Naive B cell (primary cell): Measurements from ENCODE around the gene JAG2. TPM values are rescaled to one million over a fixed set of nuclear protein-coding genes. Genes with fewer than 3 reads are reported as not detected.

Experiments
- ATAC-seq, 2 donors: fragments of 150-1000 bp; cut with Tn5 transposase; 2 replicates each; pipeline ENCODE4 v1.10.0; 2021; ENCODE audit warnings: low read depth in 2 of 2, mild to moderate bottlenecking in 2 of 2, moderate library complexity in 2 of 2
- DNase-seq: peaks from one replicate; pipeline ENCODE4 v3.0.0; 2022
- H3K27ac Mint-ChIP-seq, 6 donors: one replicate each; pipeline ENCODE4 v1.8.0; 2020 to 2022; ENCODE audit warnings: mild to moderate bottlenecking in 6 of 6, mixed read lengths in 6 of 6, moderate library complexity in 5 of 6, inconsistent platforms in 2 of 6
- H3K27me3 Mint-ChIP-seq, 3 donors: one replicate each; pipeline ENCODE4 v1.8.0; 2021 to 2022; ENCODE audit warnings: mixed read lengths in 3 of 3, mild to moderate bottlenecking in 1 of 3
- H3K36me3 Mint-ChIP-seq, 2 donors: one replicate each; pipeline ENCODE4 v1.8.0; 2020 to 2022; ENCODE audit warnings: mixed read lengths in 2 of 2, inconsistent platforms in 1 of 2, mild to moderate bottlenecking in 1 of 2
- H3K4me1 Mint-ChIP-seq, 3 donors: one replicate each; pipeline ENCODE4 v1.8.0; 2020 to 2022; ENCODE audit warnings: mixed read lengths in 3 of 3, inconsistent platforms in 1 of 3, mild to moderate bottlenecking in 1 of 3, moderate library complexity in 1 of 3
- H3K4me3 Mint-ChIP-seq, 8 donors: one replicate each; pipeline ENCODE4 v1.8.0; 2020 to 2022; ENCODE audit warnings: mild to moderate bottlenecking in 8 of 8, mixed read lengths in 8 of 8, moderate library complexity in 8 of 8, inconsistent platforms in 2 of 8
- H3K9me3 Mint-ChIP-seq, 7 donors: one replicate each; pipeline ENCODE4 v1.8.0; 2020 to 2022; ENCODE audit warnings: mixed read lengths in 7 of 7, mild to moderate bottlenecking in 5 of 7, inconsistent platforms in 2 of 7, moderate library complexity in 1 of 7
- polyA plus RNA-seq, 6 donors: library from polyadenylated mRNA; unstranded; fragments of 300-500 nt; fragmentation: Illumina TruSeq; gene quantifications; one replicate each; pipeline ENCODE4 v1.2.3, GENCODE V29; 2021; ENCODE audit warnings: low read depth in 6 of 6

Gene JAG2
- polyA plus RNA-seq, 6 donors from 2014 or later: not detected

DNA sequence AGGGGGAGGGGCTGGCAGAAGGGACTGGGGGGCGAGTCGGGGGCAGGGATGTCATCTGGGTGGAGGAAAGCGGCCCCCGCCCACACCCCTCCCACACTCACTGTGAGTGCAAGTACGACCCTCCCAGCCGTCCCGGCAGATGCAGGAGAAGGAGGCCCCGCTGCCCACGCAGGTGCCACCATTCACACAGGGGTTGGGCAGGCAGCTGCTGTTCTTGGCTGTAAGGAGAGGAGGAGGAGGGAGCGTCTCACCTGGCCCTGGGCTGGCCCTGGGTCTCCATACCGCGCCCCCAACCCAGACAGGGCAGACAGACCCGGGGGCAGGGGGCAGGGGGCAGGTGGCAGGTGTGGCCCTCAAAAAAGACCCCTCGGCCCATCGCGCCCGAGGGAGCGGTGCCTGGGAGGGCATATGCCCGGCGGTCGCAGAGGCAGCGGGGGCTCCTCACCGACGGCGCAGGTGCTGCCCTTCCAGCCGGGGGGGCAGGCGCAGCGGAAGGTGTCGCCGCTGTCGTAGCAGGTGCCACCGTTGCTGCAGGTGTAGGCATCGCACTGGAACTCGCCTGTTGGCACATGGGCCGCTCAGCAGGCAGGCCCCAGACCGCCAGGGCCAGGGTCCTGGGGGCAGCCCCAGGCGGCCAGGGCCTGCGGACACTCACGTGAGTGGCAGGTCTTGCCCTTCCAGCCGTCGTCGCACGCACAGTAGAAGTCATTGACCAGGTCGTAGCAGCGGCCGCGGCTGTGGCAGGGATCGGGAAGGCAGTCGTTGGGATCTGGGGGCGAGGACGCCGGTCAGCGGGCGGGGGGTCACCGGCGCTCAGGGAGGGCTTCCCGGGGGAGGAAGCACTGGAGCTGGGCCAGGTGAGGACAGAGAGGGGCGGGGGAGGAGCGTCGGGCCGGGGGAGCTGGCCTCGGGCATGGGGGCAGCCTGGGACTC lies 20.6 kb downstream of the JAG2 start:
- no peak overlapping the region for H3K4me3 Mint-ChIP-seq
- no peaks in the 10 kb centered on the region for H3K4me1 Mint-ChIP-seq
- H3K27me3 Mint-ChIP-seq: no peaks in the 10 kb centered on the region
- DNase-seq (no peak), ATAC-seq (no peak)
- no peak overlapping the region for H3K27ac Mint-ChIP-seq
- no peaks in the 10 kb centered on the region for H3K9me3 Mint-ChIP-seq
- no peaks in the 10 kb centered on the region for H3K36me3 Mint-ChIP-seq

- Mint-ChIP-seq H3K27ac (no peak overlapping the region), H3K27me3 (no peaks in the 10 kb centered on the region)
- no peak for DNase-seq
Measured at GRCh38 chr14:105146976-105147635, 21.5 kb downstream of the JAG2 start.

DNA sequence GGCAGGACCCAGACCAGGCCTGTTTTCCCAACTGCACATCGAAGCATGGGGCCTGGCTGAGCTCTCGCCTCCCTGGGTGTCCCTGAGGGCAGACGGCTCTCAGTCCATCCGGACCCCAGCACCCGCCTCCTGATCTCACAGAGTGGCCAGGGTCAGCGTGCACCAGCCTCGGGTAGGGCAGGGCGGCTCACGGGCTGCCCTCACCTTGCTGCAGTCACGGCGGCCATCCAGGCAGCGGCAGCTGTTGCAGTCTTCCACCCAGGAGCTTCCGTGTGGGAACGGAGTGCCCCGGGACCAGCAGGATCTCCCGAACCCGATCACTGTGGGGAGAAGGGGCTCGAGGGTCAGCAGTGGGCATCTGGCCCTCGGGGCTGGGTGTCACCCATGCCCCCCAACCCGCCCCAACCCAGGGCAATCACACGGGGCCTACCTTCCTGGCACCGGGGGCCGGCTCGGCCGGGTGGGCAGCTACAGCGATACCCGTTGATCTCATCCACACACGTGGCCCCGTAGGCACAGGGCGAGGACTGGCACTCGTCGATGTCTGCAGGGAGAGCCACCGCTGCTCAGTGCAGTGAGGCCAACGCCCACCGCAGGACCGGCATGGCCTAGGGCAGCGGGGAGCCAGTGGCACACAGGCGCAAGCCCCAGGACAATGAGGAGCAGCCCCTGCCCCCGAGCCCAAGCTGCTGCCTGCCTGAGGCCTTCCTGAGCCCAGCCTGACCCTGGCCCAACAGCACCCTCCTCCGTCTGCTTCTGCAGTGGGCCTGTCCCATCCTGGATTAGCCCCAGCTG lies 22.2 kb downstream of the JAG2 start:
- Mint-ChIP-seq H3K27ac (no peak overlapping the region), H3K9me3 (peaks cover 0 to 3% (median 2%) of the 10 kb centered on the region in 7 donors), H3K27me3 (no peaks in the 10 kb centered on the region), H3K4me3 (no peak overlapping the region), H3K4me1 (no peaks in the 10 kb centered on the region), H3K36me3 (no peaks in the 10 kb centered on the region)
- ATAC-seq (no peak), DNase-seq (no peak)

More at GRCh38 chr14:105146976-105147635, 21.5 kb downstream of the JAG2 start:
- ATAC-seq: no peak
- no peaks in the 10 kb centered on the region for H3K36me3 Mint-ChIP-seq
- H3K9me3 Mint-ChIP-seq: no peaks in the 10 kb centered on the region
- no peak overlapping the region for H3K4me3 Mint-ChIP-seq
- no peaks in the 10 kb centered on the region for H3K4me1 Mint-ChIP-seq

DNA sequence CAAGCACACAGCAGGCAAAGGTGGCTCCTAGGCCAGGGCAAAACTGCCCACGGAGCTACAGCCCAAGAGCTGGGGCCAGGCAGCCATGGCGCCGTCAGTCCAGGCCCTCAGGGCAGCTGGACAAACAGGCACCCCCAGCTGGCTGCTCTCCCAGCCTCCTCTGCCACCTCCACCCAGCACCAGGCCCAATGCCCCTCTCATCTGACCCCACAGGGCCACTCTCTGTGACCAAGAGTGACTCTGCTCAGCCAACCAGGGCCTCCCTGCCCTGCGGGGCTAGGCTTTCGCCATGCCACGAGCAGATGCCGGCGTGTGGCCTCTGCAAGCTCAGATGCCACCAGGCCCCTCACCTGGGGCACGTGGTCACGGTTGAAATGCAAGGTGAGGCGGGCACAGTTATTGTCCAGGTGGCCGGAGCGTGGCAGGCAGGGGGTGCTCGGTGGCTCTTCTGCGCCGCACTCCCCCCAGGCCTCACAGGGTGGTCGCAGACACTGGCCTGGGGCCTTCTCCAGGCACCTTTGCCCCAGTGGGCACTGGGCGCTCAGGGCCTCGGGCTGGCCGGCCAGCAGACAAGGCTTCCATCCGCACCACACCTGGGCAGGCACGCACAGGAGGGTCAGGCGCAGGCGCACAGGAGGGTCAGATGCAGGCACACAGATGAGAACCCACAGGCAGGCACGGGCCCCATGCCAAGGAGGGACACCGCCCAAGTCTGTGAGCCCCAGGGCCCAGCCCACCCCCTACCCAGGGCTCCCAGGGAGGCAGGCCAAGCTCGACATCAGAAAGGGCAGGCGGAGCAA lies 23.0 kb downstream of the JAG2 start:
- no peaks in the 10 kb centered on the region for H3K4me1 Mint-ChIP-seq
- peaks cover 0 to 11% (median 3%) of the 10 kb centered on the region in 7 donors for H3K9me3 Mint-ChIP-seq
- ATAC-seq: no peak

GRCh38 chr14:105144666-105145380 lies 23.8 kb downstream of the JAG2 start:
- DNase-seq (no peak), ATAC-seq (no peak)
- Mint-ChIP-seq H3K4me1 (no peaks in the 10 kb centered on the region), H3K27ac (no peak overlapping the region), H3K4me3 (no peak overlapping the region), H3K9me3 (peaks cover 3 to 16% (median 7%) of the 10 kb centered on the region in 7 donors), H3K27me3 (no peaks in the 10 kb centered on the region), H3K36me3 (peaks cover 0 to 6% of the 10 kb centered on the region in 2 donors)

More for the DNA sequence above, 23.0 kb downstream of the JAG2 start:
- no peak for DNase-seq
- no peak overlapping the region for H3K27ac Mint-ChIP-seq
- H3K4me3 Mint-ChIP-seq: no peak overlapping the region
- no peaks in the 10 kb centered on the region for H3K27me3 Mint-ChIP-seq
- H3K36me3 Mint-ChIP-seq: no peaks in the 10 kb centered on the region

DNA sequence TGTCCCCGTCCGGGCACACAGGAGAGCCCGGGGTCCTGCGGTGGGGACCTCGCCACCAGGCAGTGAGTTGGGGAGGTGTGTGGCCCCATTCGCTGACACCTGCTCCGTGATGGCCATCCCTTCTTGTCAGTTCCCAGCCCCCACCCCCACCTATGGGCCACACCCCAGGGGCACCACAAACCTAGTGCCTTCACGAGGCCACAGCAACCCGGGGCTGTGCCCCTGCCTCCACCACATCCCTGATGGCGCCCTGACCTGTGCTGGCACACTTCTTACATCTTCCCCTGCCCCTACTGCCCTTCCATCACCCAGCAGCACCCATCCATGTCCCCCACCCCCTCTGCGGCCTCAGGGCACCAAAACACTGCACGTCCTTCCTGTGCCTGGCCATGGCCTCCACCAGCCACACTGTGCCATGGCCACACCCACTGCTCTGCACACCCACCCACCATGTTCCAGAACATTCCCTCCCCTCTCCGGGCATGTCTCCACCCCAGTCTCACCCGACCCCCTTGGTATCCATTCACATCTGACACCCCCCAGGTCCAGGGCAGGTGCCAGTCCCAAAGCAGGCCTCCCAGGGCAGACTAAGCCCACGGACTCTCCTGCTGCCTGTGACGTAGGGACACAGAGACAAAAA lies 24.4 kb downstream of the JAG2 start:
- Mint-ChIP-seq H3K9me3 (peaks cover 4 to 18% (median 8%) of the 10 kb centered on the region in 7 donors), H3K27me3 (no peaks in the 10 kb centered on the region), H3K4me3 (no peak overlapping the region), H3K4me1 (no peaks in the 10 kb centered on the region), H3K36me3 (peaks cover 0 to 8% of the 10 kb centered on the region in 2 donors), H3K27ac (peak overlapping the region in 2 of 6 donors; percentile 38 to 44)
- no peak for ATAC-seq
- no peak for DNase-seq

- Mint-ChIP-seq H3K36me3 (peaks cover 0 to 8% of the 10 kb centered on the region in 2 donors), H3K9me3 (peaks cover 4 to 18% (median 8%) of the 10 kb centered on the region in 7 donors), H3K4me3 (no peak overlapping the region), H3K27me3 (no peaks in the 10 kb centered on the region), H3K27ac (no peak overlapping the region), H3K4me1 (no peaks in the 10 kb centered on the region)
- ATAC-seq (no peak), DNase-seq (no peak)
Measured at GRCh38 chr14:105143451-105144025, 25.0 kb downstream of the JAG2 start.

GRCh38 chr14:105142651-105143450 lies 25.7 kb downstream of the JAG2 start:
- Mint-ChIP-seq H3K4me1 (no peaks in the 10 kb centered on the region), H3K27ac (no peak overlapping the region), H3K4me3 (no peak overlapping the region), H3K27me3 (no peaks in the 10 kb centered on the region), H3K9me3 (peaks cover 4 to 18% (median 8%) of the 10 kb centered on the region in 7 donors), H3K36me3 (peaks cover 0 to 8% of the 10 kb centered on the region in 2 donors)
- no peak for DNase-seq
- no peak for ATAC-seq

GRCh38 chr14:105141486-105142281 lies 26.9 kb downstream of the JAG2 start:
- no peak overlapping the region for H3K27ac Mint-ChIP-seq

GRCh38 chr14:105141026-105141425 lies 27.6 kb downstream of the JAG2 start:
- H3K36me3 Mint-ChIP-seq: peaks cover 0 to 8% of the 10 kb centered on the region in 2 donors
- H3K27ac Mint-ChIP-seq: no peak overlapping the region
- H3K9me3 Mint-ChIP-seq: peaks cover 4 to 18% (median 8%) of the 10 kb centered on the region in 7 donors
- H3K27me3 Mint-ChIP-seq: peaks cover 0 to 9% (median 0%) of the 10 kb centered on the region in 3 donors
- DNase-seq (no peak), ATAC-seq (no peak)
- no peak overlapping the region for H3K4me3 Mint-ChIP-seq
- H3K4me1 Mint-ChIP-seq: peaks cover 0 to 6% (median 0%) of the 10 kb centered on the region in 3 donors

More at GRCh38 chr14:105141486-105142281, 26.9 kb downstream of the JAG2 start:
- Mint-ChIP-seq H3K27me3 (peaks cover 0 to 6% (median 0%) of the 10 kb centered on the region in 3 donors), H3K36me3 (peaks cover 0 to 8% of the 10 kb centered on the region in 2 donors), H3K9me3 (peaks cover 4 to 18% (median 8%) of the 10 kb centered on the region in 7 donors), H3K4me1 (peaks cover 0 to 5% (median 0%) of the 10 kb centered on the region in 3 donors), H3K4me3 (peak overlapping the region in 1 of 8 donors; percentile 11)
- no peak for DNase-seq
- no peak for ATAC-seq
